HG02678 (cell line): ENCODE data around the gene PDZRN4.

ENCODE experiments used
- ATAC-seq: cut with Tn5 transposase; IDR thresholded peaks from one replicate; pipeline ENCODE4 v1.9.1; 2021; ENCODE audit warnings: mild to moderate bottlenecking, moderate library complexity; ENCODE audit not compliant: unreplicated experiment

The PDZRN4 gene

DNA sequence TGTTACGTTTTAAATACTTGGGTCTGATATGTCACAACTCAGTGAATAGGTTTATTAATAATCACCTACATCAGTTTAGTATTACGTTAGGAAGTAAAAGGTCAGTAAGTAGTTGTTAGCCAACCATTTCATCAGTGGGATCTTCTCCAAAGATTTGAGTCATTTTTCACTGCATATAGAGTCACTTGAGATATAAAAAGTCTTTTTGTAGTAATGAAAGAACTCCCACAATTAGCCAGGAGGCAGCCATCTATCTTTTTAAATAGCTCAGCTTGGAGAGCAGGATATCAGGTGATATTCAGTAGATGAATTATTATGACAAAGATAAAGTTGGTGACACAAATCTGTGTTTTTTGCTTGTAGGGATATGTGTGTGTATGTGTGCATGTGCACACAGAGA, 309.3 kb downstream of the PDZRN4 start:
- ATAC-seq: no peak

DNA sequence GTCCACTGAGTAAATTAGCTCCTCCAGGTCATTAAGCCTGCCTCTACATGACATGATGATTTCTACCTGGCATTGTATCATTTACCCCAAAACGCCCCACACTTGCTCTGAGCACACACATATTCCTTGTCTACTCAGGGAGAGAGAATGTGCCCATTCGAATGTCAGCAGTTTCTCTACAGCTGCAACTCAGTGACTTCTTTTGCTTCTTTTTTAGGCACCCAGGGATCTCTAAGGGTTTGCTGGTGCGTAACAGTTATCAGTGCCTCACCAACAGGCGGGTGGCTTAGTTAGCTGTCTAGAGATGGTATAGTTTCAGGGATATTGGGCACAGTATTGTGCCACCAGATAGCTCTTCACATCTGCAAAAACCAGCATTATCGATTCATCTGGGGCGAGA, 316.9 kb downstream of the PDZRN4 start:
- ATAC-seq: no peak

DNA sequence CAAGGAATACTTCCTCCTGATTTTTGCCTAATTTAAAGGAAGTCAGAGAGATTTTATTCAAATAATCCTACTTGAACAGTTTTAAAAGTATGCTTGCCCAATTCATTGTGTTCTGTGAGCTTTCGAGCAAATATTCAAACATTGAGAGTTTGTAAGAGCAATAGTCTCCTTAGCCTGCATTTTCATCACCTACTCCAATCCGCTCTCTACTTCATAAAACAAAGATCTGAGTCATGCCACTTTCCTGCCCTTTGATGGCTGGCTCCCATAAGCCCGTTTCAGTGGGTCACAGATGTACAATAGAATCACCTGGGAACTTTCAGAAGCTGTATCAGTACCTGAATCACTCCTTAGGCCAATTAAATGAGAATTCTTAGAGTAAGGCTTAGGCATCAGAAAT, 319.2 kb downstream of the PDZRN4 start:
- ATAC-seq: no peak

DNA sequence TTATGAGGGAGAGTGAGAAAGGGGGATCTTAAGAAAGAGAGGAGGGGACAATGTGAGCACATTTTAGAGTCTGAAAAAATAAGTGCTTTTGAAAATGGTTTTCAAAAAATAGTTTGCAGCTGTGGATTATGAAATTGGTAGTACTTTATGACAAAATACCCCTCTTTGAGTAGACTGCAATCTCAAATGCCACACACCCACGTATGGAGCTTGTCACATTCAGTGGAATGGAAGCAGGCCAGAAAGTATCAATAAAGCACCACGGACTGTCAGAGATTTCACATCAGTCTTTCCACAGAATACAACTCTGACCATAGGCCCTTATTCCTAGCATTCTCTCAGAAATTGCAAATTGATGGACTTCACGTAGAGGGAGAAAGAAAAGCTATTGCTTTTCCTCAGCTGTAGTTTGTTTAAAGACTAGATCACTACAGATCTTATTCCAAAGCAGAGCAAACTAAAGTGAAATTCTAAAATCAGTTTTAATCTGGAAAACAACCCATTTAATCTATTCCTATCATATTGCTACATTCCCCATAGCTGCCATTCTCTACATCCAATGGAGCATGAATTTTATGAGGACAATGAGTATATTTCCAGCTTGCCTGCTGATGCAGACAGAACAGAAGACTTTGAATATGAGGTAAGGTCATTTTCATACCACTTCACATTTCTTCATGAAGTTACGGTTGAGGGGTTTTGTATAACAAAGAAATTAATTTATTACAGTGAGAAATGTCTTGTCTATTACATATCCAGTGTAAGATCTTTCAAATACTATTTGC, 321.3 kb downstream of the PDZRN4 start:
- no peak for ATAC-seq

DNA sequence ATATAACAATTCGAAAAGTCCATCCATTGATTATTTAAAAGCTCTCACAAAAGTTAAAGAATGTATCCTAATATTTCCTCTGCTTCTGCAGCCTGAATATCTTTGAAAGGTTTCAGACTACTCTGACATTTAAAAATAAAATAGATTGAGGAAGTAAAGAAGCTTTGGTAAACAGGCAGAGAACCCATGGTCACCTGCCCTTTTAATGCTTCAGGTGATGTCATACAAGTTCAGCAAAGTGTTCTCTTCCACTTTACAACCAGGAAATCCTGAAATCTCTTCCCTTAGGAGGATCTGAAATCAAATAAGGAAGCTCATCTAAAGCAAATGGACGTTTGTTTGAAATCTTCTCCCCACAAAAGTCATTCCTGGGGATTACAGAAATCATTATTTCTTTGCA, 322.4 kb downstream of the PDZRN4 start:
- no peak for ATAC-seq

DNA sequence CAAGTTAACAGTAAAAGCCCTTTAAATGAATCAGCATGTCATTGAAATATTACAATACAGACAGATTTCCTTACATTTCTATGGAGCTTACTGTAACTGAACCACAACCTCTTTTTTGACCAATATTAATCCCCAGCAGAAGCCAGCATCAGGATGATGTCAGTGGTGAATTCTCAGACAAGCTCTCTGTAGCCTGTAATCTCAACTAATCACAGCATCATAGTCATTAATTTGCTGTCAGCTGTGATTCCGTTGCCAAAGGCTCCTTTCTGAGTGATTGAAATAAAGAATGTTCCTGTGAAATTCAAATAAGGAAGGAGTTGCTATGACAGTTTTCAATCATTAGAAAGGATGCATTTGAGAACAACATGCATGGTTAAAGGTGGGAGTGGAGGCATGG, 323.1 kb downstream of the PDZRN4 start:
- ATAC-seq: no peak

DNA sequence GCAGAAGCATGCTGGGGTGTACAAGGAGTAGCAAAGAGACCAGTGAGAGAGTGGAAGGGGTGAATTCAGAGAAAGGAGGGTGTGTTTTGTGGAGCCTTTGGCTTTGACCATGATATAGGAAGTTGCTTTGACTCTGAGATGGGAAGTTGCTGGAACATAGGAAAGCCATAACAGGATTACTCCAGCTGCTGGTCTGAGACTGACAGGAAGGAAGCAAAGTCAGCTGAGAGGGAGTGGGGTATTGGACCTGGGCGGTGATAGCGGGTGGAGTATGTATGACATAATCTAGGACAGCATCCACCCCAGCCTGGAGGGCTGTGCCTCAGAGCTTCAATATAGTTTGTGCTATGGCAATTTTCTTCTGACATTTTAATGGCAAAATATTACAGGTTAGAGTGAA, 324.4 kb downstream of the PDZRN4 start:
- ATAC-seq: no peak

DNA sequence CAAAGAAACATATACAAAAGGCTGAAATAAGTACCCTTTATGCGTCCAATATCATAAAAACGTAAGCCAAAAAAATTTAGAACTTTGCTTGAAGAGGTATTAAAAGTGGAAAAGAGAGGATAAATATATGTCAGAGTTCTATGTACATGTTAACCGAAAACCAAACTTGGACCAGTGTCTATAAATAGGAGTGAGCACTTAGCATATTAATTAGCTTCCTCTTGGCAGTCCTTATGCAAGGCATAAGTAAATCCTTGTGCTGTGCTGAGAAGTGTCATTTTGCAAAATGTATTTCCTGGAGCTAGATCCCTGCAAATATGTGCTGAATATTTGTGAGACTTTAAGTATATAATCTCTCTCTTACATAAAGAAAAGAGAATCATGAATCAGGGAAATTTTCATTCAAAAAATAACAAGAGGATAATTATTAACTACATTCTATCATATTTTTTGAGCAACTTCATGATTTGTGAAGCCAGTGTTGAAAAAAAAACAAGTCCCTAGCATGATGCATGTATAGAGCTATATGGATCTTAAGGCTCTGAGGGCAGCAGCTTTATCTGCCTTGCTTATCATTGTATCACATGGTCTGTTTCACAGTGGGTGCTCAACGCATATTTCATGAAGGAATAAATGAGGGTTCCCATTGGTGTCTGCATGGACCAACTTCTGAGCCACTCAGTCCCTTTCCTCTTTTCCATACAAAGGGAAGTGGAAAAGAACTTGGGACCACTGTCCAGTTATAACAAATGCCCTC, 326.1 kb downstream of the PDZRN4 start:
- no peak for ATAC-seq

DNA sequence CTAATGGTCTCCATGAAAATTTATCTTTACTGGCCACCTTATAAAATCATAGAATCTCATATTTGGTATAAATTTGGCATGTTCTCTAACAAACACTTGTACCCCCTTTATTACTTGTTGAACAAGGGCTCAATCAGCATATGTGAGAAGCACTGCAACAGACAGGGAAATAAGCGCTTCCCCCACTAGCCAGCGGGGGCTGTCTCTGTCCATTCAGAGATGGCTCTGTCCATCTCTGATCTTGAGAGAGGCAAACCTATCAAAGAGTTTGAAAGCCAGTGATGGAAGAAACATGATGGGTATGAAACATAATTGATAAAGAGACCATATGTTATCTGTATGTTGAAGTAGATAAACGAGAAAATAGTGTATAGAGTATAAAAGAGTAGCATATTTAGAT, 326.8 kb downstream of the PDZRN4 start:
- ATAC-seq: no peak

DNA sequence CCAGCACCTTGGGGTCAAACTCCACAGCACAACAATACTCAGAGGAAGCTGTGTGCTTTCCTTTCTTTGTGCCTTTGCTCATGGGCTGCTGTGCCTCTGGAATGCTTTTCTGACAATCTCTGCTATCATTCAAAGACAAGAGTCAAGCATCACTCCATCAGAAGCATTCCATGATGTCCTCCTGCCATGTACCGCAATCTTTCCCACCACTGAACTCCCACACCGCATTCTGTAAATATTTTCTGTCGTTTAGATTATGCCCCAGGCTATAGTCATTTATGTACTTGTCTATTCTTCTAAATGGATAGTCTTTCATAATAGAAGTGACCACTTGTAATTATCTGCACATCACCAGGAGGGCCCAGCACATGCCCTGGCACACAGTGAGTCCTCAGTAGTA, 327.8 kb downstream of the PDZRN4 start:
- ATAC-seq: no peak

DNA sequence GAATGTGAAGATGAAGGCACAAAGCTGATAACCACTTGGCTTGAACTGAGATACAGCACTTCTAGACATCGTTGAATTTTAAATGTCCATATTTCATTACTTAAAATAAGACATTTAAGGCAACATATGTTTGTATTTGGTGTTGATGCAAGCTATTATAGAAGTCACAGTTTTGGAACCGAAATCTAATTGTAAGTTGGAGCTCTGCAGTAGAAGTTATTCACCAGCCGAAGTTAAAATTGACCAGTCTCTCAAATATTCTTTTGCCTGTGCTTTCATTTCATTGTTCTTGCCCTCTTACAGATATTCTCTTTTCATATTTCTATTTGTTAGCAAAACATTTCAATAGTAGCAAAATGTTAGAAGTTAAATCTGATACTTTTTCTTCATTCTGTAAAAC, 332.7 kb downstream of the PDZRN4 start:
- no peak for ATAC-seq

DNA sequence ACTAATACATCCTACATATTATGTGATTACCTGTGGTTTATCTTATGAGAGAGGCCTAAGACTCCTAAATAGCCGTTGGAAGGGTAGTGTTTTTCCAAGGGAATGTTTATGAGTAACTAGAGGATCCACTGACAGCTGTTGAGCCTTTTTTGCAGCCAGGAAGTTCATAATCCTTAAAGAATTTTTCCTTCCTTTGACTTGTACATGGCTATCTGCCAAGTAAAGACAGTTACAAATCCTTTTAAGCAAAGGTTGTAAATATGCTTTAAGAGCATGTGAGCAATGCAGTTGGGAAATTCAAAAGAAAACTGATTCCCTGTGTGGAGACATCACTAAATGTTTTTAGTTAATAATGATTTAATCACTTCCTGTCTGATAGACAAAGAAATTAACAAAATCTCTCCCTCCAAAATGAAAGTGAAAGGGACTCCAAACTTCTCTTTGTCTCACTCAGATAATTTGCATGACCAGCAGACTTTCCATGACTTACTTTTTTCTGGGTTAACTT, 333.8 kb downstream of the PDZRN4 start:
- peak; percentile 82 for ATAC-seq

DNA sequence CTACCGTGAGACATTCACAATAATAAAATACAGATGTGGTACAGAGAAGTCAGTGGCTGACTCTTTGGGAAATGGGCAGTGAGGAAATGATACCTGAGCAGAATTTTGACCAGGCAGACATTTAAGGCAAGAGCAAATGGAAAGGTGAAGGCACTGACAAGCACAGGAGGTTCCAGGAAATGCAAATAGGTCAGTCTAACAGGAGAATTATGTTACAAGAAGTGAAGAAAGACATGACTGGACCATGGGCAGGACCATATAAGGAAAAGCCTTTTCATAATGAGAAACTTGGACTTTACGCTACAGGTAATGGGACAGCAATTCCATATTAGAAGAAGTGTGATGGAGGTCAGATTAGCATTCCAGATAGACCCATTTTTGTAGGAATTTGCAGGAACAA, 338.9 kb downstream of the PDZRN4 start:
- no peak for ATAC-seq

DNA sequence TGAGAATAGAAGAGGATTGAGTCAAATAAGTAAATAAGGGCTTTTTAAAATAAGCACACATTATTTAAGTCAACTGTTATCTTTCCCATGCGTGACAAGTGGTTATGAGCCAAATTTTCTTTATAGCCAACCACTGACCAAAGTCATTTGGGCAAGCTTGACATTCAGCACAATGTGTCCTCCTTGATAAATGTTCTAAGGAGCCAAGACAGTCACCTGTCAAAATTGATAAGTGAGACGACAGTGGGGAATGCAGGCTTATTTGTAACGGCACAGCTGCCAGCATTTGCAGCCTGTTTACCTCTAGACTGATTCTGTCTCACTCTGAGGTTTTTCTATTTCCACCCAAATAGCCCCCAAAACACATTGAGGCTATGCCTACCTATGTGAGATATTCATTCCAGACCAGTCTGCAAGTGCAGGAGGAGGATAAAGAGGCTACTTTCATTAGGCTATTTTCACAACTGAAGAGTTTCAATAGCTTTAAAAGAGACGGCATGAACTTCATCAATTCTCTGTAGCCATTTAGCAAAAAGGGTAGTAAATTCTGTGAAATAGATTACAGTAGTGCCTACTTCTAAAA, 339.5 kb downstream of the PDZRN4 start:
- no peak for ATAC-seq

DNA sequence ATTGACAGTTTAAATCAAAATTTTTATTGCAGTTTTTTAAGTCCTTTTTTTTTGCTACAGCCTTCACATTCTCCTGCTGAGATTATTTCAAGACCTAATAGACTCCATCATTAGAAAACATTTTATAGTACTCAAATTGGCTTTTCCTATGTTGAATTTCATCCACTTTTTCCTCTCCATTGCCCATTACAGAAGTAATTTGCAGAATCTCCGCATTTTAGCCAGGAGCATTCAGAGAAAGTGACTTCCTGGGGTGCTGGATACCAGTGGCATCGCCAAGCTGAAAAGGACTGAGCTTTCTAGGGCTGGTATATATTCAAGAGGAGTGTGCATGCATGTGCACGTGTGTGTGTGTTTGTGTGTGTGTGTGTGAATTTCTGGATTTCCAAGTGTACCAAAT, 340.8 kb downstream of the PDZRN4 start:
- ATAC-seq: no peak

DNA sequence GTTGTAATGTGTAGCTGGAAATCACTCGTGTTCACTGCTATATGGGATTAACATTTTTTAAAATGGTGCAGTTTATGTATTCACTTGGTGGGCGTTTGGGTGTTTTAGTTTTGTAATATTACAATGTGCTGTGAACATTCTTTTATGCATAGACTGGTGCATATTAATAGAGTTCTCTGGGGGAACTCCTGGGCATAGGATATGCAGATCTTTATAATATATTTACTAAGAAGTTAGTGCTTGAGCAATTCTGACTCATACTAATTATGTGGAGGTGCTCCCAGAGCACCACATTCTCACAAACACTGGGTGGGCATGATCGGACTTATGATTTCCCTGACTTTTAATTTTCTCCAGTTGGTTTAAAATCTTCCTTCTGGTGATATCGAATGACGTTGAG, 342.3 kb downstream of the PDZRN4 start:
- ATAC-seq: no peak

DNA sequence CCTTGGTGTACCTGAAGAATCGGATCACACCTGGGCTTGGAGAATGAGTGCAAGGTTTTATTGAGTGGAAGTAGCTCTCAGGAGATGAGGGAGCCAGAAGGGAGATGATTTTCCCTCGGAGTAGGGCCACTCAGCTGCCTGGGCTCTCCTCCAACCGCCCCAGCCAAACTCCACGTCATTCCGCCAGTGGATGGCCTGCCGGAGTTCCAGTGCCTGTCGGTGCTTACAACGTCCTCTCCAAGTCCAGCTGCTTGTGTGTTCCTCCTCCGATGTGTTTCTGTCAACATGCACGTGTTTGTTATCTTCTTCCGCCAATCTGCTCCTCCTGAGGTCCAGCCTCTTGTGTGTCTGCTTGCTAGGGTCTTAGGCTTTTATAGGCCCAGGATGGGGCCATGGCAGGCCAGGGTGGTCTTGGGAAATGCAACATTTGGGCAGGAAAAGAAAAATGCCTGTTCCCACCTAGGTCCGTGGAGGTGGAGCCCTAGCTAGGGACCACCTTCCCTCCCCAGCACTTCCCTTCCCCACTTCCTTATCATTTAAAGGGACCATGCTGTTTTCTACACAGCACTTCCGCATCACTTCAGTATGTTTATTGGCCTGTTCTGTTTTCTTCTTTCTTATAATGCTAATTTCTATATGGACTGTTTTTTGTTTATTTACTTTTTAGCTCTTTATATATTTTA, 343.2 kb downstream of the PDZRN4 start:
- no peak for ATAC-seq

DNA sequence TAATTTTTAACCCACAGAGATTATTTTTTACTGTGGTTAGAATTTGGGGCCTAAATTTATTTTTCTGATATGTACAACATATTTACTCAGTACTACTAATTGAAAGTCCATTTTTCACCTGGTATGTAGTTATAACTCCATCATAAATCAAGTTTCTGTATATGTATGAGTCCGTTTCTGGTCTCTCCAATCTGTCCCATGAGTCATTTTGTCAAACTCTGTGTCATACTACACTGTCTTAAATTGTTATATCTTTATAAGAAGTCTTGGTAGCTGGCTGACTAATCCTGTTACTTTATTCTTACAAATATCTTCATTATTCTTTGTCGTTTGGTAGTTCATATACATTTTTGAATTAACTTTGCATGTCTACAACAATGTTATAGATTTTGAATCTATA, 344.0 kb downstream of the PDZRN4 start:
- no peak for ATAC-seq

DNA sequence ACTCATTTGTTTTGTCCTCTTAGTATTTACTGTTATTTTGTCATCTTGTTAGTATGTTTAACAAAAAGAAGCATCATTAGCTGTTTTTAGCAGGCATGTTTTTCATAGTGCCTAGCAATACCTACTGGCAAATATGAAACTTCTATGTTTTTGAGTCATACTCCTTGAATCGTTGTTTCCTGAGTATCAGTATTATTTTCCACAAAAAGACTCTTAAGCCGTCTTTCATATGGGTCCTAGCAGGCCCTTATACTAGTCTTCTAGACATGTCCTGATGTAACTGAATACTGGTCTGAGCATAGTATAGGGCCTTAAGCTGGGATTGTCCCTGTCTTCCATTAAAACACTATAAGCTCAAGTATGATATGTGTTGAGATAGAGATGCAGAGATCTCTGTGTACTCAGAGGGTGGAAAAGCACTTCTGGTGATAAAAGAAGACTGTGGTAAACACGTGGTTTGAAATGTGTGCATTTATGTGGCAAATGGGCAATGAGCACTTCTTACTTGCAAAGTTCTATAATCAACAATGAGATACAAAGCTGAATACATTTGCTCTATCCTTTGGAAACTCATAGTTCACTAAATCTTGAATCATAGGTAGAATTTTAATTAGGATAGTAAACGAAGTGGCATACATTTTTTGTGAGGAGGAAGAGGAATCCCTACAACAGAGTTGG, 348.8 kb downstream of the PDZRN4 start:
- no peak for ATAC-seq

DNA sequence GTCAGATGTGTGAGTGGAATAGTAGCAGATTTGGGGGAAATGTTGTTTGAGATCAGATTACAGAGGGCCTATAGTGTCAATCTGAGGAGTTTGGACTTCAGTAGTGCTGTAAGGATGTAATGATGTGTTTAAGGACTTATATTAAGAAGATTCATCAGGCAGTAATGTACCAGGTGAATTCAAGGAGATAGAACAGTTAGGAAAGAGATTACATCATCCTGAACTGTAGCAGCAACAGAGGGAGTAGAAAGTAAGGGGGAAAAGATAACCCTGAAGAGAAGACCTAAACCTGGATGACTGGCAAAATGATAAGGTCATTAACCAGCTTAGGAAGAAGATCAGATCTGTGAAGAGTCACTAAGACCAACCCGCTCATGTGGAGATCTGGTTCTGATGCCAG, 349.4 kb downstream of the PDZRN4 start:
- ATAC-seq: no peak

DNA sequence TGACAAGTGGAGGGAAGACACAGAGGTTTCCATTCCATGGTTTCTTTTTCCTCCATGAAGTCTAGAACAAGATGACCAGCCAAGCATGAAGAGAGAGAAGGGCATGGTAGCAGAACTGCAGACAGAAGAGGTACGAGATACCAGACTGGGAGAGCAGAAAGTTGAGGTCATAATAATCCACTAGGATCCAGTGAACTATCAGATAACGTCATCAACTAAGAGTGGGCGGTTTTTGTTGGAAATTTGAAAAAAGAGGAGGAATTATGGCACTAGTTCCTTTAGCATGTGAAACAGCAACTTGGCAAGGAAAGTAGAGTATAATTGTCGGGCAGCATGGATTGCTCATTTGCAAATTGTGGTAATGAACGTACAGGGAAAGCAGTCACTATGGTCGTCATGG, 357.6 kb downstream of the PDZRN4 start:
- no peak for ATAC-seq
